ENCODE data around the gene ATG101. TPM values are rescaled to one million over a fixed set of nuclear protein-coding genes. Genes with fewer than 3 reads are reported as not detected.

The ATG101 gene
- total and polyA plus RNA-seq, 2 of the 13 experiments (the other 11 are each of a cell fraction or from before 2014, with no cell fraction given) = 58.2 to 67.7 TPM

GRCh38 chr12:52032804-52033445 lies 36.9 kb upstream of the ATG101 start (continued):
- no peak for TF ChIP-seq SOX13 (IDR thresholded peaks at IDR 0.05)
- TF ChIP-seq SOX13 (CRISPR knock-in tag; conservative IDR thresholded peaks at IDR 0.05 in 1 of 2, IDR thresholded peaks at IDR 0.05 in 1 of 2) = peak in 1 of 2 experiments; percentile 38; a peak in 1 of 4 replicates
- TF ChIP-seq MTA3 (CRISPR knock-in tag; IDR thresholded peaks at IDR 0.05) = no peak
- TF ChIP-seq GATA4 (IDR thresholded peaks at IDR 0.05; ENCODE audit: borderline replicate concordance, low read depth) = no peak
- TF ChIP-seq ZBTB7B (CRISPR knock-in tag; IDR thresholded peaks at IDR 0.05) = peak; percentile 77; the same call in 1 of the 2 replicates
- no peak for TF ChIP-seq CREBL2 (CRISPR knock-in tag; IDR thresholded peaks at IDR 0.05; ENCODE audit: borderline replicate concordance)
- no peak for TF ChIP-seq DMAP1 (CRISPR knock-in tag; IDR thresholded peaks at IDR 0.05)
- TF ChIP-seq MLXIP (CRISPR knock-in tag; IDR thresholded peaks at IDR 0.05; ENCODE audit: borderline replicate concordance) = no peak
- no peak for TF ChIP-seq PREB (CRISPR knock-in tag; IDR thresholded peaks at IDR 0.05)
- TF ChIP-seq FOSL1 (CRISPR knock-in tag; IDR thresholded peaks at IDR 0.05; ENCODE audit: borderline replicate concordance) = no peak
- no peak for TF ChIP-seq CEBPZ (IDR thresholded peaks at IDR 0.05; ENCODE audit: low read length)
- TF ChIP-seq ZMYM4 (CRISPR knock-in tag; IDR thresholded peaks at IDR 0.05) = no peak; the same call in 1 of the 2 replicates
- TF ChIP-seq ATF6 (CRISPR knock-in tag; conservative IDR thresholded peaks at IDR 0.05) = no peak
- peak; percentile 92 for TF ChIP-seq HOXA3 (CRISPR knock-in tag; IDR thresholded peaks at IDR 0.05)
- TF ChIP-seq PPARG (CRISPR knock-in tag; conservative IDR thresholded peaks at IDR 0.05) = no peak
- no peak for TF ChIP-seq ZNF550 (CRISPR knock-in tag; IDR thresholded peaks at IDR 0.05; ENCODE audit: borderline replicate concordance)
- TF ChIP-seq ZNF772 (CRISPR knock-in tag; IDR thresholded peaks at IDR 0.05) = no peak
- TF ChIP-seq GFI1 (CRISPR knock-in tag; IDR thresholded peaks at IDR 0.05; ENCODE audit: borderline replicate concordance) = no peak
- TF ChIP-seq CC2D1A (CRISPR knock-in tag; IDR thresholded peaks at IDR 0.05) = no peak
- TF ChIP-seq ZNF317 (CRISPR knock-in tag; IDR thresholded peaks at IDR 0.05) = no peak
- no peak for TF ChIP-seq GZF1 (CRISPR knock-in tag; IDR thresholded peaks at IDR 0.05)
- TF ChIP-seq ZFP36L2 (CRISPR knock-in tag; IDR thresholded peaks at IDR 0.05) = no peak

Measured in HepG2 (cell line).